ENCODE data around the gene KLHDC4.

KLHDC4 gene

GRCh38 chr16:87806641-87807546 lies 41.1 kb upstream of the KLHDC4 start:
- no peak for TF ChIP-seq CTCF (conservative IDR thresholded peaks at IDR 0.05; ENCODE audit: low read depth)
- ChIA-PET POLR2A (ENCODE audit: low non-redundant PET) (interaction anchor here (1.0 to 1.8 kb wide), 4 partner anchors 17 to 62 kb away, joined by 3 to 12 read pairs (median 7); partner anchors contain the start of gene SLC7A5), CTCF (interaction anchor here (0.8 to 4.8 kb wide), 7 partner anchors 17 to 65 kb away, joined by 3 to 38 read pairs (median 5); no protein-coding TSS in a partner anchor)
- peak overlapping the region; percentile 100 for H3K27ac ChIP-seq
- DNase-seq (ENCODE audit: low spot score), result peak; percentile 98

- ChIA-PET POLR2A (ENCODE audit: low non-redundant PET) (interaction anchor here (1.3 to 1.8 kb wide), 3 partner anchors 16 to 23 kb away, joined by 6 to 12 read pairs (median 8); no protein-coding TSS in a partner anchor), CTCF (interaction anchor here (0.9 to 4.8 kb wide), 4 partner anchors 16 to 61 kb away, joined by 3 to 38 read pairs (median 10); no protein-coding TSS in a partner anchor)
- peak overlapping the region; percentile 100 for H3K27ac ChIP-seq
- no peak for TF ChIP-seq CTCF (conservative IDR thresholded peaks at IDR 0.05; ENCODE audit: low read depth)
- peak; percentile 37 for DNase-seq (ENCODE audit: low spot score)
These were observed 40.5 kb upstream of the KLHDC4 start for GRCh38 chr16:87806261-87806640.

- POLR2A ChIA-PET (ENCODE audit: low non-redundant PET), result interaction anchor here (0.8 kb wide), 1 partner anchor 13 kb away, joined by 4 read pairs; no protein-coding TSS in a partner anchor
- CTCF ChIA-PET, result interaction anchor here (0.7 to 1.1 kb wide), 4 partner anchors 13 to 34 kb away, joined by 3 to 5 read pairs (median 4); no protein-coding TSS in a partner anchor
- H3K27ac ChIP-seq, result peak overlapping the region; percentile 100
- no peak for TF ChIP-seq CTCF (conservative IDR thresholded peaks at IDR 0.05; ENCODE audit: low read depth)
- DNase-seq (ENCODE audit: low spot score), result no peak
These were observed 37.6 kb upstream of the KLHDC4 start for GRCh38 chr16:87803385-87803784.

GRCh38 chr16:87802670-87803069 lies 36.9 kb upstream of the KLHDC4 start:
- CTCF ChIA-PET, result no interaction called here
- peak overlapping the region; percentile 100 for H3K27ac ChIP-seq
- POLR2A ChIA-PET (ENCODE audit: low non-redundant PET), result no interaction called here
- DNase-seq (ENCODE audit: low spot score), result no peak
- TF ChIP-seq CTCF (conservative IDR thresholded peaks at IDR 0.05; ENCODE audit: low read depth), result no peak

- CTCF ChIA-PET, result no interaction called here
- H3K27ac ChIP-seq, result peak overlapping the region; percentile 100
- DNase-seq (ENCODE audit: low spot score), result no peak
- TF ChIP-seq CTCF (conservative IDR thresholded peaks at IDR 0.05; ENCODE audit: low read depth), result no peak
- POLR2A ChIA-PET (ENCODE audit: low non-redundant PET), result no interaction called here
These were observed 36.0 kb upstream of the KLHDC4 start for GRCh38 chr16:87801679-87802259.

GRCh38 chr16:87800497-87800896 lies 34.7 kb upstream of the KLHDC4 start:
- H3K27ac ChIP-seq, result peak overlapping the region; percentile 100
- ChIA-PET CTCF (no interaction called here), POLR2A (ENCODE audit: low non-redundant PET) (no interaction called here)
- no peak for DNase-seq (ENCODE audit: low spot score)
- TF ChIP-seq CTCF (conservative IDR thresholded peaks at IDR 0.05; ENCODE audit: low read depth), result no peak

Measured in RWPE1 (cell line).